T-helper 2 cell treated with Interferon-gamma antibody and Interleukin-4, amounts not matched to agents 5 μg/mL and 100 μg/mL, for 36 hours (primary cell): Measurements from ENCODE around the gene CPN2.

Experiments
- DNase-seq: peaks from one replicate; pipeline ENCODE4 v3.0.0; 2021; ENCODE audit warnings: low spot score
- H3K27ac Mint-ChIP-seq: one replicate; pipeline ENCODE4 v1.8.0; 2021; ENCODE audit warnings: mild to moderate bottlenecking, mixed read lengths
- H3K27me3 Mint-ChIP-seq: one replicate; pipeline ENCODE4 v1.8.0; 2021; ENCODE audit warnings: low read depth, mixed read lengths
- H3K36me3 Mint-ChIP-seq: one replicate; pipeline ENCODE4 v1.8.0; 2021; ENCODE audit warnings: low read depth, mixed read lengths
- H3K4me1 Mint-ChIP-seq: one replicate; pipeline ENCODE4 v1.8.0; 2021; ENCODE audit warnings: low read depth, mixed read lengths
- H3K4me3 Mint-ChIP-seq: one replicate; pipeline ENCODE4 v1.8.0; 2022; ENCODE audit warnings: mild to moderate bottlenecking, moderate library complexity, mixed read lengths
- H3K9me3 Mint-ChIP-seq: one replicate; pipeline ENCODE4 v1.8.0; 2021; ENCODE audit warnings: mixed read lengths

Gene CPN2

GRCh38 chr3:194386648-194387047, 35.5 kb upstream of the CPN2 start:
- peaks cover 21% of the 10 kb centered on the region for H3K27me3 Mint-ChIP-seq
- H3K4me1 Mint-ChIP-seq: no peaks in the 10 kb centered on the region

GRCh38 chr3:194386066-194386465, 34.9 kb upstream of the CPN2 start:
- no peak overlapping the region for H3K27ac Mint-ChIP-seq
- peaks cover 14% of the 10 kb centered on the region for H3K9me3 Mint-ChIP-seq
- DNase-seq: no peak
- H3K4me3 Mint-ChIP-seq: no peak overlapping the region
- H3K27me3 Mint-ChIP-seq: peaks cover 21% of the 10 kb centered on the region
- no peaks in the 10 kb centered on the region for H3K36me3 Mint-ChIP-seq
- H3K4me1 Mint-ChIP-seq: no peaks in the 10 kb centered on the region

More at GRCh38 chr3:194386648-194387047, 35.5 kb upstream of the CPN2 start:
- H3K27ac Mint-ChIP-seq: no peak overlapping the region
- no peaks in the 10 kb centered on the region for H3K36me3 Mint-ChIP-seq
- DNase-seq: no peak
- peaks cover 17% of the 10 kb centered on the region for H3K9me3 Mint-ChIP-seq
- no peak overlapping the region for H3K4me3 Mint-ChIP-seq

- Mint-ChIP-seq H3K27ac (no peak overlapping the region), H3K4me3 (no peak overlapping the region), H3K4me1 (no peaks in the 10 kb centered on the region), H3K36me3 (no peaks in the 10 kb centered on the region), H3K27me3 (peaks cover 12% of the 10 kb centered on the region), H3K9me3 (peaks cover 3% of the 10 kb centered on the region)
- no peak for DNase-seq
Observed at GRCh38 chr3:194384569-194385001, 33.5 kb upstream of the CPN2 start.

GRCh38 chr3:194384156-194384555, 33.0 kb upstream of the CPN2 start:
- no peak overlapping the region for H3K4me3 Mint-ChIP-seq
- H3K36me3 Mint-ChIP-seq: no peaks in the 10 kb centered on the region
- no peak overlapping the region for H3K27ac Mint-ChIP-seq
- DNase-seq: no peak
- no peaks in the 10 kb centered on the region for H3K9me3 Mint-ChIP-seq
- no peaks in the 10 kb centered on the region for H3K4me1 Mint-ChIP-seq
- H3K27me3 Mint-ChIP-seq: peaks cover 9% of the 10 kb centered on the region

GRCh38 chr3:194383276-194383940, 32.3 kb upstream of the CPN2 start:
- H3K27ac Mint-ChIP-seq: no peak overlapping the region
- peaks cover 9% of the 10 kb centered on the region for H3K27me3 Mint-ChIP-seq
- H3K4me1 Mint-ChIP-seq: no peaks in the 10 kb centered on the region
- no peaks in the 10 kb centered on the region for H3K36me3 Mint-ChIP-seq
- no peak overlapping the region for H3K4me3 Mint-ChIP-seq
- H3K9me3 Mint-ChIP-seq: no peaks in the 10 kb centered on the region
- DNase-seq: no peak

GRCh38 chr3:194382892-194383223, 31.7 kb upstream of the CPN2 start:
- Mint-ChIP-seq H3K9me3 (no peaks in the 10 kb centered on the region), H3K27ac (no peak overlapping the region), H3K36me3 (no peaks in the 10 kb centered on the region), H3K4me3 (no peak overlapping the region), H3K4me1 (no peaks in the 10 kb centered on the region), H3K27me3 (peaks cover 9% of the 10 kb centered on the region)
- no peak for DNase-seq

GRCh38 chr3:194382196-194382891, 31.2 kb upstream of the CPN2 start:
- Mint-ChIP-seq H3K36me3 (no peaks in the 10 kb centered on the region), H3K27ac (no peak overlapping the region), H3K27me3 (peaks cover 9% of the 10 kb centered on the region), H3K4me3 (no peak overlapping the region), H3K4me1 (no peaks in the 10 kb centered on the region), H3K9me3 (no peaks in the 10 kb centered on the region)
- DNase-seq: no peak

- Mint-ChIP-seq H3K9me3 (no peaks in the 10 kb centered on the region), H3K4me3 (no peak overlapping the region), H3K27ac (no peak overlapping the region), H3K4me1 (no peaks in the 10 kb centered on the region), H3K36me3 (no peaks in the 10 kb centered on the region), H3K27me3 (peaks cover 14% of the 10 kb centered on the region)
- no peak for DNase-seq
Observed at GRCh38 chr3:194381460-194381875, 30.3 kb upstream of the CPN2 start.

GRCh38 chr3:194380326-194380725, 29.2 kb upstream of the CPN2 start:
- Mint-ChIP-seq H3K27me3 (peaks cover 15% of the 10 kb centered on the region), H3K4me1 (no peaks in the 10 kb centered on the region), H3K9me3 (no peaks in the 10 kb centered on the region), H3K36me3 (no peaks in the 10 kb centered on the region), H3K4me3 (no peak overlapping the region), H3K27ac (no peak overlapping the region)
- no peak for DNase-seq

- DNase-seq: no peak
- Mint-ChIP-seq H3K27ac (no peak overlapping the region), H3K9me3 (no peaks in the 10 kb centered on the region), H3K4me1 (no peaks in the 10 kb centered on the region), H3K27me3 (peaks cover 15% of the 10 kb centered on the region), H3K36me3 (no peaks in the 10 kb centered on the region), H3K4me3 (no peak overlapping the region)
Observed at GRCh38 chr3:194379651-194380050, 28.5 kb upstream of the CPN2 start.

GRCh38 chr3:194379231-194379630, 28.1 kb upstream of the CPN2 start:
- no peaks in the 10 kb centered on the region for H3K4me1 Mint-ChIP-seq
- DNase-seq: no peak
- no peaks in the 10 kb centered on the region for H3K9me3 Mint-ChIP-seq
- peaks cover 15% of the 10 kb centered on the region for H3K27me3 Mint-ChIP-seq
- no peaks in the 10 kb centered on the region for H3K36me3 Mint-ChIP-seq
- H3K4me3 Mint-ChIP-seq: no peak overlapping the region
- H3K27ac Mint-ChIP-seq: no peak overlapping the region

- no peaks in the 10 kb centered on the region for H3K4me1 Mint-ChIP-seq
- H3K36me3 Mint-ChIP-seq: no peaks in the 10 kb centered on the region
- DNase-seq: no peak
- H3K4me3 Mint-ChIP-seq: no peak overlapping the region
- H3K9me3 Mint-ChIP-seq: no peaks in the 10 kb centered on the region
- H3K27ac Mint-ChIP-seq: no peak overlapping the region
- peaks cover 15% of the 10 kb centered on the region for H3K27me3 Mint-ChIP-seq
Observed at GRCh38 chr3:194377708-194378107, 26.6 kb upstream of the CPN2 start.

- no peak overlapping the region for H3K27ac Mint-ChIP-seq
- H3K9me3 Mint-ChIP-seq: no peaks in the 10 kb centered on the region
- no peak for DNase-seq
- H3K27me3 Mint-ChIP-seq: peaks cover 15% of the 10 kb centered on the region
- no peak overlapping the region for H3K4me3 Mint-ChIP-seq
- no peaks in the 10 kb centered on the region for H3K36me3 Mint-ChIP-seq
- H3K4me1 Mint-ChIP-seq: no peaks in the 10 kb centered on the region
Observed at GRCh38 chr3:194376241-194376560, 25.1 kb upstream of the CPN2 start.

GRCh38 chr3:194375473-194376240, 24.5 kb upstream of the CPN2 start:
- H3K27ac Mint-ChIP-seq: no peak overlapping the region
- H3K4me3 Mint-ChIP-seq: no peak overlapping the region
- no peak for DNase-seq
- H3K36me3 Mint-ChIP-seq: no peaks in the 10 kb centered on the region
- no peaks in the 10 kb centered on the region for H3K9me3 Mint-ChIP-seq
- peaks cover 18% of the 10 kb centered on the region for H3K27me3 Mint-ChIP-seq
- H3K4me1 Mint-ChIP-seq: no peaks in the 10 kb centered on the region
